GM12874 (cell line): ENCODE data around the gene DCDC1.

Experiments
- CTCF ChIP-seq: IDR thresholded peaks from 2 replicates; pipeline ENCODE4 v1.5.1; 2011; ENCODE audit warnings: low read depth, mild to moderate bottlenecking, control low read depth, low read length, moderate library complexity; ENCODE audit not compliant: insufficient read depth

Gene DCDC1

GRCh38 chr11:30818721-30819120 lies 550.8 kb downstream of the DCDC1 start:
- no peak for TF ChIP-seq CTCF

DNA sequence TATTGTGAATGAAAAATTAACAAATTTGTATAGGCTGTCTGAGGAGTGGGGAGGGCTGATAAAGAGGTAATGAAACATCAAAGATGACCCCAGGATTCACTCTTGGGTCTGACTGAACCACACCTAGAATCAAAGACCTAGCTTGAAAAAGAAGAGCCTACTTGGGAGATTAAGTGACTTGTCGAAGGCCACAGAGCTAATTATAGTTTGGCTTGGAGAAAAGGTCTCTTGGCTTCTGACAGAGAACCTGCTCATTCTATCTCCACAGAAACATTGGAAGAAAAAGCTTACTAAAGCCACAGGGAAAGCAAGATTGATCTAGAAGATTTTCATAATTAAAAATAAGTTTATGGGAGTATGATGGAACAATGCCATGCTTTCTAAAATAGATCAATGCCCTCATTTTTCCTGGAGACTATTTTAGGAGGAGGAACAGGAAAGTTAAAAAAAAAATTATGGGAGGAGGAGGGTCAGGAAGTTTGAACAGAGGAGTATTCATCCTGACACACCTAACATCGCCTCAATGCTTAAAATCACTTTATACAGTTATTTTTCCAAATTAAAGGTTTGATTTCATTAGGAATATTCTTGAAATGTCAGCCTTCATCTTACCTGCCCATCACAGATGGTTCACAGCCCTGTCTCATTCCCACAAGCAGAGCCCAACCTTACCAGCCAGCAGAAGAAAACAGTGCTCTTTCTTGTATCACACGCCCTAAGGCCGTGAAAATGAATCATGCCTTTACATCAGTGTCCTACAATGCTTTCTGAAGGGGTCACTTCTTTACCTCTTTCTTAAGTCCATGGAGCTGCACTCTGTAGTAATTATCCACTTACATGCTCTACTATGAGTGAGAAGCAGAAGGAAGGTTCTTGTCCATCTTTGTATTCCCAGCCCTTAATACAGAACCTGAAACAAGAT lies 552.3 kb downstream of the DCDC1 start:
- TF ChIP-seq CTCF = no peak

DNA sequence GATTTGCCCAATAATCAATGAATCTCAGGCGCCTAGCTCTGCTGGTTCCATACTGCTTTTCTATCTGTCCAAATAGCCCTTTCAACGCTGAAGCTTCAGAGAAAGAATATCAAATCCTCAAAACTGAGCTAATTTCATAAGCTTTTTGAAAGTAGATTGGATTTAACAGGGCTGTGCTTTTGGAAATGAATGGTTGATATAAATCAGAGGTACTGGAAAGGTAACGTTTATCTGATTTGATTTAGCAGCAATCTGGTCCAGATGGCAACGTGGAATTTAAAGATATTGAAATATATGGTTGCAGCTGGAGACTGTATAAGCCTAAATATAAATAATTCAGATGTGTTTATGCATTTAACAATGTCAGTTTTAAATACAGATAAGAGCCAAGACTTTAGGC lies 553.9 kb downstream of the DCDC1 start:
- TF ChIP-seq CTCF = no peak

- no peak for TF ChIP-seq CTCF
Measured at GRCh38 chr11:30814737-30815136, 554.8 kb downstream of the DCDC1 start.
